IMR-90 (cell line): ENCODE data around the gene CEACAM3. TPM values are rescaled to one million over a fixed set of nuclear protein-coding genes. Genes with fewer than 3 reads are reported as not detected.
"Not testable (repeated sequence)": the region's sequence is repeated elsewhere in the genome, so short reads cannot be mapped to it uniquely, and the experiment has no call there.

Source experiments
- ATAC-seq: fragments of 200-7000 bp; cut with Tn5 transposase; 2 replicates; pipeline ENCODE4 v1.9.1; 2020; ENCODE audit warnings: low read depth, mild to moderate bottlenecking, moderate library complexity
- BruUV-seq: library from RNA; stranded (reverse); fragments of 400-500 nt; replicated peaks from 2 replicates; lab custom pipeline; 2021; lab: Mats Ljungman, UMichigan
- CTCF ChIA-PET: fragments of 300-600 bp; formaldehyde crosslinking; extraction: SDS; loops from one replicate; lab custom pipeline; 2021; ENCODE audit warnings: antibody characterized with exemption; lab: Yijun Ruan, JAX
- POLR2A ChIA-PET: fragments of 300-600 bp; sonication (Branson Sonifier 250); formaldehyde crosslinking; loops from one replicate; lab custom pipeline; 2022; ENCODE audit warnings: antibody characterized with exemption; ENCODE audit not compliant: unreplicated experiment; lab: Charles Lee
- DNase-seq: peaks from one replicate; pipeline ENCODE4 v3.0.0; 2013
- H2AFZ ChIP-seq: replicated peaks from 2 replicates; pipeline ENCODE3; 2013; ENCODE audit warnings: low read length, mild to moderate bottlenecking; ENCODE audit not compliant: poor library complexity
- H2AK5ac ChIP-seq: 2 replicates; pipeline ENCODE4 v1.6.1; 2013; ENCODE audit warnings: low read depth, low read length, inconsistent platforms
- H2AK9ac ChIP-seq: replicated peaks from 2 replicates; pipeline ENCODE3; 2013; ENCODE audit warnings: mild to moderate bottlenecking, low read depth, low read length, moderate library complexity; ENCODE audit not compliant: poor library complexity
- H2BK120ac ChIP-seq: 2 replicates; pipeline ENCODE4 v1.6.1; 2013; ENCODE audit warnings: low read depth, low read length, inconsistent platforms
- H2BK15ac ChIP-seq: 3 replicates; pipeline ENCODE4 v1.6.1; 2013; ENCODE audit warnings: low read depth, low read length, inconsistent platforms
- H2BK20ac ChIP-seq: 2 replicates; pipeline ENCODE4 v1.6.1; 2013; ENCODE audit warnings: low read depth, mild to moderate bottlenecking, inconsistent platforms, low read length, moderate library complexity
- H2BK5ac ChIP-seq: 2 replicates; pipeline ENCODE4 v1.6.1; 2013; ENCODE audit warnings: mild to moderate bottlenecking, low read depth, low read length, inconsistent platforms; ENCODE audit not compliant: poor library complexity, severe bottlenecking
- H3K14ac ChIP-seq: replicated peaks from 2 replicates; pipeline ENCODE4 v1.6.1; 2013; ENCODE audit warnings: low read depth, low read length, inconsistent platforms
- H3K18ac ChIP-seq: 2 replicates; pipeline ENCODE4 v1.6.1; 2013; ENCODE audit warnings: low read depth, low read length, control low read depth
- H3K23ac ChIP-seq: 2 replicates; pipeline ENCODE4 v1.6.1; 2013; ENCODE audit warnings: low read depth, low read length, inconsistent platforms
- H3K27ac ChIP-seq: 2 replicates; pipeline ENCODE4 v1.5.1; 2013; ENCODE audit warnings: mild to moderate bottlenecking, control low read depth, low read length; ENCODE audit not compliant: insufficient read depth
- H3K27me3 ChIP-seq: 2 replicates; pipeline ENCODE4 v1.6.1; 2013; ENCODE audit warnings: low read length; ENCODE audit not compliant: control insufficient read depth, insufficient read depth
- H3K36me3 ChIP-seq: 2 replicates; pipeline ENCODE4 v1.6.1; 2013; ENCODE audit warnings: low read length, mixed read lengths; ENCODE audit not compliant: control insufficient read depth, insufficient read depth
- H3K4ac ChIP-seq: 2 replicates; pipeline ENCODE4 v1.6.1; 2013; ENCODE audit warnings: low read depth, low read length, inconsistent platforms
- H3K4me1 ChIP-seq: 2 replicates; pipeline ENCODE4 v1.6.1; 2013; ENCODE audit warnings: low read length, mixed read lengths; ENCODE audit not compliant: control insufficient read depth, insufficient read depth
- H3K4me2 ChIP-seq: 2 replicates; pipeline ENCODE4 v1.6.1; 2013; ENCODE audit warnings: low read depth, mild to moderate bottlenecking, control low read depth, low read length, moderate library complexity
- H3K4me3 ChIP-seq: 2 replicates; pipeline ENCODE4 v1.5.1; 2013; ENCODE audit warnings: low read depth, mild to moderate bottlenecking, control low read depth, low read length, moderate library complexity; ENCODE audit not compliant: insufficient read depth
- H3K56ac ChIP-seq: 2 replicates; pipeline ENCODE4 v1.6.1; 2013; ENCODE audit warnings: low read length, inconsistent platforms; ENCODE audit not compliant: insufficient read depth; ENCODE audit errors: extremely low read depth
- H3K79me1 ChIP-seq, 2 experiments: 2 replicates each; pipeline ENCODE4 v1.6.1; 2013; ENCODE audit warnings: low read length in 2 of 2, inconsistent platforms in 1 of 2, low read depth in 1 of 2
- H3K9ac ChIP-seq: 2 replicates; pipeline ENCODE4 v1.6.1; 2013; ENCODE audit warnings: low read depth, low read length, control low read depth
- H3K9me1 ChIP-seq: 2 replicates; pipeline ENCODE4 v1.6.1; 2013; ENCODE audit warnings: low read length, inconsistent platforms; ENCODE audit not compliant: insufficient read depth
- H3K9me3 ChIP-seq: 2 replicates; pipeline ENCODE4 v1.6.1; 2013; ENCODE audit warnings: low read length; ENCODE audit not compliant: control insufficient read depth, insufficient read depth
- H4K20me1 ChIP-seq: 2 replicates; pipeline ENCODE4 v1.6.1; 2013; ENCODE audit warnings: low read length, inconsistent platforms; ENCODE audit not compliant: insufficient read depth
- H4K5ac ChIP-seq: 2 replicates; pipeline ENCODE4 v1.6.1; 2013; ENCODE audit warnings: mild to moderate bottlenecking, low read depth, low read length, control low read depth
- H4K8ac ChIP-seq, 2 experiments: 2 replicates each; pipeline ENCODE4 v1.6.1; 2013; ENCODE audit warnings: low read depth in 2 of 2, low read length in 2 of 2, control low read depth in 1 of 2, inconsistent platforms in 1 of 2
- H4K91ac ChIP-seq: 2 replicates; pipeline ENCODE4 v1.6.1; 2013; ENCODE audit warnings: low read depth, low read length, inconsistent platforms; ENCODE audit not compliant: insufficient read depth
- CEBPB ChIP-seq: IDR thresholded peaks from 2 replicates; pipeline ENCODE4 v1.6.1; 2012; ENCODE audit warnings: low read depth, low read length, improper control_type of control experiment
- FOS ChIP-seq: fragments of 150-350 bp; IDR thresholded peaks from 2 replicates; pipeline ENCODE4 v1.6.1; 2016; ENCODE audit warnings: low read depth, low read length
- MAFK ChIP-seq: IDR thresholded peaks from 2 replicates; pipeline ENCODE4 v1.6.1; 2012; ENCODE audit warnings: low read depth, low read length, improper control_type of control experiment
- MXI1 ChIP-seq: IDR thresholded peaks from 2 replicates; pipeline ENCODE4 v1.6.1; 2012; ENCODE audit warnings: low read depth, mild to moderate bottlenecking, low read length, moderate library complexity, borderline replicate concordance
- POLR2A ChIP-seq: IDR thresholded peaks from 2 replicates; pipeline ENCODE4 v1.6.1; 2012; ENCODE audit warnings: mild to moderate bottlenecking, low read depth, low read length
- RAD21 ChIP-seq: IDR thresholded peaks from 2 replicates; pipeline ENCODE4 v1.6.1; 2012; ENCODE audit warnings: low read length, improper control_type of control experiment
- WGBS, 2 experiments: methylation state at CpG; one replicate each; pipeline versions ENCODE4 v1.1.5 to v1.1.7; 2013; ENCODE audit warnings: missing lambda C conversion rate in 2 of 2; ENCODE audit not compliant: insufficient read length in 1 of 2; ENCODE audit errors: extremely low coverage in 2 of 2; 5-methylcytosine and 5-hydroxymethylcytosine counted together
- dilution Hi-C: fragments of 300-500 bp; cut with HindIII; formaldehyde crosslinking; loops from one replicate; pipeline ENCODE4 v1.14.3; 2018; ENCODE audit warnings: low sequenced_read_pairs; ENCODE audit not compliant: unreplicated experiment
- in situ Hi-C: fragments of 300-500 bp; cut with MboI; formaldehyde crosslinking; loops from 3 replicates; pipeline ENCODE4 v1.14.3; 2019; ENCODE audit warnings: low sequenced_read_pairs, inconsistent platforms, mixed read lengths
- intact Hi-C: fragments of 100-400 bp; cut with micrococcal nuclease; formaldehyde crosslinking; loops from 2 replicates; pipeline ENCODE4 v1.10.0; 2022
- polyA plus RNA-seq, 3 experiments: library from polyadenylated mRNA; depleted of rRNA; stranded (reverse); fragments of >200 nt; gene quantifications; 2 replicates each; pipeline ENCODE4 v1.2.3, GENCODE V29; 2012; ENCODE audit warnings: low replicate concordance in 1 of 3
- total RNA-seq: library from RNA; depleted of rRNA; stranded (reverse); fragments of >200 nt; gene quantifications from 2 replicates; pipeline ENCODE4 v1.2.3, GENCODE V29; 2012
- TF ChIP-seq, protein P1 (sequence below): fragments of 150-350 bp; IDR thresholded peaks from 2 replicates; pipeline ENCODE4 v1.6.1; 2016; ENCODE audit warnings: low read depth, mild to moderate bottlenecking, low read length, moderate library complexity, borderline replicate concordance

The CEACAM3 gene
- total and polyA plus RNA-seq, 2 of the 4 experiments (the other 2 are of a cell fraction): not detected

DNA sequence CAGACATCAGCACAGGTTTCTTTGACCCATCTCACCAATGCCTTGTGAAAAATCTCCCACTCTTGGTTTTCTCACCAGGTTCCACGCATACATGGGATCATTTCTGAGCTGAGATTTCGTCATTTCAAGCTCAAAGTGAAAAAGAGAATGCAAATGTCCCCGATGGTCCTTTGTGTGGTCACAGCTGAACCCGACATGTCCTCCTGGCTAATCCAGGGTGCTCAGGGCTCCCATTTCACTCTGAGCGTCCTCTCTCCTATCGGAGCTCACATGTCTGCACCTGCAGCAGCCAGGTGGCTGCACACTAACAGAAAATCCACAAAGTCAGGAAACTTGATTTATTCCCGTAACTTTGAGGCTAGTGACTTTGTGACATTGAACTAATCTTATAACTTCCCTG is 9.3 kb upstream of the CEACAM3 start:
- POLR2A ChIA-PET: no interaction called here

DNA sequence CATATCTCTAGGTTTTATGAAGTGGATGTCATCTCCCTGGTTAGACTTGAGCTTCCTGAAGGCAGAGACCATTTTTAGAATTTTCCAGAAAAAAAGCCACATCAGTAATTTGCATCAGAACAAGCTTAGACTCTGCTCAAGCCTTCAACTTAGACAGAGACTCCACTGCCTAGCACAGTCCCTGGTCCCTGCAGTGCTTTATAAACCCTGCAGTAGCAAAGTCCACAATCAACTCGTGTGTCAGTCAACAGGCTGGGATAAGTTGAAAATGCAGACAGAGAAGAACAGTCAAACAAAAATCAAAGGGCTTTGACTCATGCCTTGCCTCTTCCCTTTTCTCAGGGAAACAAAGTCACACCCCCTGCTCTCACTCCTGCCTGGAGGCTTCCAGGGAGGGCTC is 7.9 kb upstream of the CEACAM3 start:
- H2AK5ac ChIP-seq, H2BK120ac ChIP-seq, H2BK5ac ChIP-seq, H3K4me1 ChIP-seq, H3K14ac ChIP-seq, H3K27me3 ChIP-seq, H3K56ac ChIP-seq, H4K91ac ChIP-seq, CTCF ChIA-PET, DNase-seq, H4K5ac ChIP-seq, H3K18ac ChIP-seq, H4K20me1 ChIP-seq, H3K4me3 ChIP-seq, H2BK15ac ChIP-seq, in situ Hi-C loops, H2AFZ ChIP-seq, POLR2A ChIA-PET, H3K9me3 ChIP-seq, H3K4me2 ChIP-seq, BruUV-seq, H2BK20ac ChIP-seq, H3K27ac ChIP-seq, H3K79me1 ChIP-seq, H3K4ac ChIP-seq, dilution Hi-C loops, ATAC-seq, intact Hi-C loops, H3K36me3 ChIP-seq, H4K8ac ChIP-seq, H2AK9ac ChIP-seq, H3K9me1 ChIP-seq, H3K9ac ChIP-seq, H3K23ac ChIP-seq: not testable (repeated sequence)
- WGBS, 2 experiments: no CpG with 5 or more reads among the region's 1 CpG

More for the DNA sequence above, 9.3 kb upstream of the CEACAM3 start:
- in situ Hi-C loops (no loop called here), dilution Hi-C loops (no loop called here), intact Hi-C loops (no loop called here)
- Histone ChIP-seq H3K56ac (no peak overlapping the region), H4K20me1 (no peaks in the 10 kb centered on the region), H3K14ac (no peak overlapping the region), H3K9me3 (no peaks in the 10 kb centered on the region), H3K4ac (no peak overlapping the region), H3K9ac (no peak overlapping the region), H4K8ac (no peak overlapping the region), H2BK120ac (no peak overlapping the region), H4K91ac (no peak overlapping the region), H3K18ac (no peak overlapping the region), H3K79me1 (no peaks in the 10 kb centered on the region), H4K5ac (no peak overlapping the region), H3K9me1 (no peaks in the 10 kb centered on the region), H2AFZ (no peak overlapping the region), H2BK20ac (no peak overlapping the region), H2AK5ac (no peak overlapping the region), H3K27me3 (peaks cover 5% of the 10 kb centered on the region), H2BK15ac (no peak overlapping the region), H3K4me2 (no peak overlapping the region), H3K36me3 (no peaks in the 10 kb centered on the region), H2AK9ac (no peak overlapping the region), H3K4me3 (no peak overlapping the region), H3K4me1 (no peaks in the 10 kb centered on the region), H3K23ac (no peak overlapping the region), H2BK5ac (no peak overlapping the region), H3K27ac (no peak overlapping the region)
- TF ChIP-seq MXI1 (no peak), CEBPB (no peak), POLR2A (no peak), FOS (no peak), MAFK (no peak), RAD21 (no peak)
- TF ChIP-seq, protein P1, sequence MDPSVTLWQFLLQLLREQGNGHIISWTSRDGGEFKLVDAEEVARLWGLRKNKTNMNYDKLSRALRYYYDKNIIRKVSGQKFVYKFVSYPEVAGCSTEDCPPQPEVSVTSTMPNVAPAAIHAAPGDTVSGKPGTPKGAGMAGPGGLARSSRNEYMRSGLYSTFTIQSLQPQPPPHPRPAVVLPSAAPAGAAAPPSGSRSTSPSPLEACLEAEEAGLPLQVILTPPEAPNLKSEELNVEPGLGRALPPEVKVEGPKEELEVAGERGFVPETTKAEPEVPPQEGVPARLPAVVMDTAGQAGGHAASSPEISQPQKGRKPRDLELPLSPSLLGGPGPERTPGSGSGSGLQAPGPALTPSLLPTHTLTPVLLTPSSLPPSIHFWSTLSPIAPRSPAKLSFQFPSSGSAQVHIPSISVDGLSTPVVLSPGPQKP: no peak
- ATAC-seq (no peak), DNase-seq (no peak)
- 43% methylated on average over 4 of the region's 7 CpGs; no CpG with 5 or more reads in 1 of the 2 experiments for WGBS, 2 experiments
- CTCF ChIA-PET: interaction anchor here (0.6 kb wide), 1 partner anchor 30 kb away, joined by 4 read pairs; no protein-coding TSS in a partner anchor
- no TSS peak for BruUV-seq
